ENCODE measurements around the gene TAB2. TPM values are rescaled to one million over a fixed set of nuclear protein-coding genes. Genes with fewer than 3 reads are reported as not detected.

The TAB2 gene
- total RNA-seq, 1 donor from 2014 or later, result 81.8 TPM

DNA sequence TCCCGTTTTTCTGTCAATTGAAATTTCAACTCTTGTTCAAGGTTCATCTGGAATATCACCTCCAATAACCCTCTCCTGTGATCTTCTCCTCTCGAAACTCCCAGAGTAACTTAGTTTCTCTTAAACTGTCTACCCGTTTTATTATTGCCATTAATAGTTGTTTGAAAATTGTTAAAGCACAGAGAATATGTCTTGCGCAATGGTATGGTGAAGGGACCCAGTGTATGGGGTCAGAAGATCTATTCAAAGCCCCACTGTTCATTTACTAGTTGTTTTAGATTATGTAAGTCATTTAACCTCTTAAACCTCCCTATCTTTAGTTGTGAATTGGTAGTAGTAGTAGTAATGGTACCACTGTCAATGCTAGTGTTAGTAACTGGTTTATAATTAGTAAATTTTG lies 6.2 kb upstream of the TAB2 start:
- Histone ChIP-seq H3K9me3 (ENCODE audit: insufficient read depth, low read depth, low read length) (no peaks in the 10 kb centered on the region), H3K4me3 (ENCODE audit: insufficient read depth, low read depth, low read length) (no peak overlapping the region), H4K20me1 (ENCODE audit: insufficient read depth, low read length) (no peaks in the 10 kb centered on the region), H3K4me2 (ENCODE audit: low read length) (no peak overlapping the region), H3K27me3 (ENCODE audit: insufficient read depth, low read length) (no peaks in the 10 kb centered on the region), H3K9ac (ENCODE audit: low read length) (no peak overlapping the region), H2AFZ (ENCODE audit: low read depth, low read length) (no peak overlapping the region), H3K79me2 (ENCODE audit: insufficient read depth, low read length) (no peaks in the 10 kb centered on the region), H3K36me3 (ENCODE audit: insufficient read depth, low read length) (no peaks in the 10 kb centered on the region), H3K4me1 (ENCODE audit: insufficient read depth, low read length) (peaks cover 7% of the 10 kb centered on the region), H3K27ac (ENCODE audit: low read depth, low read length) (no peak overlapping the region)
- DNase-seq (ENCODE audit: low read depth) (no peak), FAIRE-seq (no peak)
- Mint-ChIP-seq H3K4me1 (ENCODE audit: low read depth, unreplicated experiment) (peaks cover 22% of the 10 kb centered on the region), H3K4me3 (ENCODE audit: unreplicated experiment) (no peak overlapping the region), H3K36me3 (ENCODE audit: low read depth, unreplicated experiment) (no peaks in the 10 kb centered on the region), H3K27me3 (ENCODE audit: low read depth, unreplicated experiment) (no peaks in the 10 kb centered on the region), H3K9me3 (ENCODE audit: unreplicated experiment) (no peaks in the 10 kb centered on the region), H3K27ac (ENCODE audit: unreplicated experiment) (no peak overlapping the region)
- TF ChIP-seq EZH2 (IDR thresholded peaks at IDR 0.05; ENCODE audit: insufficient read depth, low read length), result no peak
- TF ChIP-seq CTCF (IDR thresholded peaks at IDR 0.05; ENCODE audit: insufficient read depth, low read depth, low read length), result no peak

- no peaks in the 10 kb centered on the region for H3K9me3 Mint-ChIP-seq (ENCODE audit: unreplicated experiment)
- DNase-seq (ENCODE audit: low read depth) (no peak), FAIRE-seq (no peak)
- no peaks in the 10 kb centered on the region for H3K27me3 Mint-ChIP-seq (ENCODE audit: low read depth, unreplicated experiment)
- no peak overlapping the region for H3K27ac Mint-ChIP-seq (ENCODE audit: unreplicated experiment)
- no peaks in the 10 kb centered on the region for H3K36me3 Mint-ChIP-seq (ENCODE audit: low read depth, unreplicated experiment)
- H3K36me3 ChIP-seq (ENCODE audit: insufficient read depth, low read length), result no peaks in the 10 kb centered on the region
- peaks cover 7% of the 10 kb centered on the region for H3K4me1 ChIP-seq (ENCODE audit: insufficient read depth, low read length)
- H3K4me3 Mint-ChIP-seq (ENCODE audit: unreplicated experiment), result no peak overlapping the region
- H3K9ac ChIP-seq (ENCODE audit: low read length), result no peak overlapping the region
- H4K20me1 ChIP-seq (ENCODE audit: insufficient read depth, low read length), result no peaks in the 10 kb centered on the region
- H3K79me2 ChIP-seq (ENCODE audit: insufficient read depth, low read length), result peaks cover 3% of the 10 kb centered on the region
- H3K4me2 ChIP-seq (ENCODE audit: low read length), result no peak overlapping the region
- H3K4me3 ChIP-seq (ENCODE audit: insufficient read depth, low read depth, low read length), result no peak overlapping the region
- peaks cover 18% of the 10 kb centered on the region for H3K4me1 Mint-ChIP-seq (ENCODE audit: low read depth, unreplicated experiment)
- no peaks in the 10 kb centered on the region for H3K9me3 ChIP-seq (ENCODE audit: insufficient read depth, low read depth, low read length)
- H2AFZ ChIP-seq (ENCODE audit: low read depth, low read length), result no peak overlapping the region
- H3K27ac ChIP-seq (ENCODE audit: low read depth, low read length), result no peak overlapping the region
- H3K27me3 ChIP-seq (ENCODE audit: insufficient read depth, low read length), result no peaks in the 10 kb centered on the region
- TF ChIP-seq CTCF (IDR thresholded peaks at IDR 0.05; ENCODE audit: insufficient read depth, low read depth, low read length) (no peak), EZH2 (IDR thresholded peaks at IDR 0.05; ENCODE audit: insufficient read depth, low read length) (no peak)
Measured at GRCh38 chr6:149311766-149312165, 5.7 kb upstream of the TAB2 start.

DNA sequence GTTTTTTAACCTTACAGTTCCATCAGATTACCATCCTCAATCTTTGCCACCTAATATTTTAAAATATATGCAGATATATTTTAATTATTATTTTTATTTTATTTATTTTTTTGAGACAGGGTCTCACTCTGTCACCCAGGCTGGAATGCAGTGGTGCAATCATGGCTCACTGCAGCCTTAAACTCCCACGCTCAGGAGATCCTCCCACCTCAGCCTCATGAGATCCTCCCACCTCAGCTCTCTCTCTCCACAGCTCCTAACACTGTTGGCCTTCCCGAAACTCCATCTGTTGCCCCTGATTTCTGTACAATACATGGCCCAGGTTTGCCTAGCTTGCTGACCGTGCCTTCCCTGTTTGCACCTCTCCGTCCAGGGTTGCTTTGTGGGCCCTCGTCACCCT lies 4.4 kb upstream of the TAB2 start:
- Mint-ChIP-seq H3K36me3 (ENCODE audit: low read depth, unreplicated experiment) (no peaks in the 10 kb centered on the region), H3K9me3 (ENCODE audit: unreplicated experiment) (no peaks in the 10 kb centered on the region), H3K27me3 (ENCODE audit: low read depth, unreplicated experiment) (no peaks in the 10 kb centered on the region), H3K4me3 (ENCODE audit: unreplicated experiment) (no peak overlapping the region), H3K27ac (ENCODE audit: unreplicated experiment) (no peak overlapping the region), H3K4me1 (ENCODE audit: low read depth, unreplicated experiment) (peaks cover 7% of the 10 kb centered on the region)
- Histone ChIP-seq H3K27ac (ENCODE audit: low read depth, low read length) (no peak overlapping the region), H3K9me3 (ENCODE audit: insufficient read depth, low read depth, low read length) (no peaks in the 10 kb centered on the region), H3K79me2 (ENCODE audit: insufficient read depth, low read length) (peaks cover 6% of the 10 kb centered on the region), H2AFZ (ENCODE audit: low read depth, low read length) (no peak overlapping the region), H4K20me1 (ENCODE audit: insufficient read depth, low read length) (no peaks in the 10 kb centered on the region), H3K36me3 (ENCODE audit: insufficient read depth, low read length) (no peaks in the 10 kb centered on the region), H3K4me2 (ENCODE audit: low read length) (no peak overlapping the region), H3K4me3 (ENCODE audit: insufficient read depth, low read depth, low read length) (no peak overlapping the region), H3K4me1 (ENCODE audit: insufficient read depth, low read length) (no peaks in the 10 kb centered on the region), H3K9ac (ENCODE audit: low read length) (no peak overlapping the region), H3K27me3 (ENCODE audit: insufficient read depth, low read length) (no peaks in the 10 kb centered on the region)
- FAIRE-seq, result no peak
- DNase-seq (ENCODE audit: low read depth), result no peak
- TF ChIP-seq EZH2 (IDR thresholded peaks at IDR 0.05; ENCODE audit: insufficient read depth, low read length), result no peak
- no peak for TF ChIP-seq CTCF (IDR thresholded peaks at IDR 0.05; ENCODE audit: insufficient read depth, low read depth, low read length)
